Stimulated activated CD4-positive, alpha-beta T cell treated with anti-CD3 and anti-CD28 coated beads, Interleukin-15, amount 100 ng/mL, for 48 hours (primary cell): ENCODE measurements around the gene ZNF597.
"Not testable (repeated sequence)": the region's sequence is repeated elsewhere in the genome, so short reads cannot be mapped to it uniquely, and the experiment has no call there.

ENCODE experiments used
- DNase-seq, 2 donors: peaks; one replicate each; pipeline ENCODE4 v3.0.0-alpha.2; 2020; ENCODE audit warnings: low read depth in 2 of 2

The ZNF597 gene

GRCh38 chr16:3475604-3476375 is 32.5 kb upstream of the ZNF597 start:
- DNase-seq = no peak

GRCh38 chr16:3474870-3475269 is 31.6 kb upstream of the ZNF597 start:
- not testable (repeated sequence) for DNase-seq

- DNase-seq = no peak
Observed at GRCh38 chr16:3474136-3474779, 31.0 kb upstream of the ZNF597 start.

DNA sequence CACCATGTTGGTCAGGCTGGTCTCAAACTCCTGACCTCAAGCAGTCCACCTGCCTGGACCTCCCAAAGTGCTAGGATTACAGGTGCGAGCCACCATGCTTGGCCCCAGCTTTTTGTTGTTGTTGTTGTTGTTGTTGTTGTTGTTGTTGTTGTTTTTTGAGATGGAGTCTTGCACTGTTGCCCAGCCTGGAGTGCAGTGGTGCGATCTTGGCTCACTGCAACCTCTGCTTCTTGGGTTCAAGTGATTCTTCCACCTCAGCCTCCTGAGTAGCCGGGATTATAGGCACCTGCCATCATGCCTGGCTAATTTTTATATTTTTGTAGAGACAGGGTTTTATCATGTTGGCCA is 30.3 kb upstream of the ZNF597 start:
- DNase-seq = not testable (repeated sequence)

GRCh38 chr16:3472878-3473595 is 29.7 kb upstream of the ZNF597 start:
- no peak for DNase-seq

- no peak for DNase-seq
Observed at GRCh38 chr16:3471518-3472176, 28.3 kb upstream of the ZNF597 start.

GRCh38 chr16:3470723-3471122 is 27.4 kb upstream of the ZNF597 start:
- no peak for DNase-seq

GRCh38 chr16:3469736-3470135 is 26.4 kb upstream of the ZNF597 start:
- no peak for DNase-seq

DNA sequence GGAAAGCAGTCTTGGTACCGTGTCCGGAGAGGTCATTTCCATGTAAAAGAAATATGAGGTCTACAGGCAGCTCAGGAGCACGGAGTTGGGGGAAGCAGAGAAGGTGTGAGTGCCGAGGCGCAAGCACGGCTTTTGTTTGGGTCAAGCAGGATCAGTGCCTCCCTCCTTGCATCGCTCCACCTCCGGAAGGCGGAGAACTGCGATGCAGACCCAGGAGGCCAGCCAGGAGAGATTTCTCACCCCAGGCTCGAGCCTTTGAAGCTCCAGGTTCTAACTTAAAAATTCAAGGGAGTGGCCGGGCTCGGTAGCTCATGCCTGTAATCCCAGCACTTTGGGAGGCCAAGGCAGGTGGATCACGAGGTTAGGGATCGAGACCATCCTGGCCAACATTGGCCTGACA is 25.2 kb upstream of the ZNF597 start:
- DNase-seq = no peak

DNA sequence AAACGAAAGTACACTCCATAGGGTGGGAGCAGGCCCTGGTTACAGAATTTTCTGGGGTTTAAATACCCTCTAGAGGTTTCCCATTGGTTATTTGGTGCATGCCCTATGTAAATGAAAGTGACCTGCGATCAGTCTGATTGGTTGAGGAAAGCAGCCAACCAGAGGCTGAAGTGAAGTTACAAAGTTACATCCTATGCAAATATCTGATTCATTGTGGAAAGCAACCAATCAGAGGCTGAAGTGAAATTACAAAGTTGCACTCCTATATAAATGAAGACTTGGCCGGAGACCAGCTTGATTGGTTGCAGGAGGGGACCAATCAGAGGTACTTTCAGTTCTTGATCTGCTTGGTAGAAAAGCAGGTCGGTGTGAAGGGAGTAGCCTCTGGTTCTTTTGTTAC is 24.6 kb upstream of the ZNF597 start:
- DNase-seq = no peak

- DNase-seq = no peak
Observed at GRCh38 chr16:3467182-3467581, 23.9 kb upstream of the ZNF597 start.

- no peak for DNase-seq
Observed at GRCh38 chr16:3465911-3466584, 22.7 kb upstream of the ZNF597 start.

DNA sequence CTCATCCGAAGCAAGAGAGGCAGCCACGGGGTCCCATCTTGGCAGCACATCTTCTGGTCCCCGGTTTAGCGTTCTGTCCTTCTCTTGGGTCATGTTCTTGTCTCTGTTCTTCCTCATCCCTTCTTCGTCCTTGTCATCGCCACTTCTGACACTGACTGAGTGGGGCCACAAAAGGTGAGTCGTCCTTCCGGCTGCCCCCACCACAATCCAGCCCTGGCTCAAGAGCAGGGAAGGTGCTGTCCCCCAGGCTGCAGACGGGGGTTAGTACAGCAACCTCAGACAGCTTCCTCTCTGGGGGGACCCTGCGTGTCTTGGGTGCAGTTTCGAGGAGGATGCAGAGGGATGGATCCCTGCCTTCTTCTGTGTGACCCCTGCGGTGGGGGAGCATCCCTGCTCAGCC is 22.0 kb upstream of the ZNF597 start:
- no peak for DNase-seq

DNA sequence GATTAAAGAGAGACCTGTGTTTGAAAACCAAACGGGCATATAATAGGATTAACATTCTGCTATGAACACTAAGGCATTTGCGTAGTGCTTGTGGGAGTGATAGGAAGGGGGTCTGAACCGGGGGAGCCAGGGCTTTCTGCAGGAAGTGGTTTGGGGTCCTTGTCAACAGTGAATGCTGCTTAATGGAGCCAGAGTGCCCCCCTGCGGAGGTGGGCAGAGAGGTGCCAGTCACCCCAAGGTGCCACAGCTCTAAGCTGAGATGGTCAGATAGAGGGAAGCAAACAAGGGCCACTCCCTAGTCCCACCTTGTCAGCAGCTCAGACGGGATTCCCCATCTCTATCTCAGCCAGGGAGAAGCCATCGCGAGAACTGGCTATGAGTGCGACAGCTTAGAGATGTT is 17.8 kb upstream of the ZNF597 start:
- no peak for DNase-seq

DNA sequence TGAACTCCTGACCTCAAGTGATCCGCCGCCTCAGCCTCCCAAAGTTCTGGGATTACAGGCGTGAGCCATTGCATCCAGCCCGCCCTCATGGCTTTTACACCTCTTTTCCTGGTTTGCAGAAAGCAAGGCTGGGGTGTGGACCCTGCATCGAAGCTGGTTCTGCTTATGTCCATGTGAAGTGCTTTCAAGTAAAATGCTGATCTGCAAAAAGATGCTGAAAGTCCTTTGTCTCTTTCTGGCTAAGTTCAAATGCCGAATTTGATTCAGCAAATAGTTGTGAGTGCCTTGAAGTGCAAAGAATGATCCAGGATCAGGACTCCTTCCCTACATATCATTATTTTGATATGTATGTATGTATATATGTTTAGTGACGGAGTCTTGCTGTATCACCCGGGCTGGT is 17.3 kb upstream of the ZNF597 start:
- no peak for DNase-seq

DNA sequence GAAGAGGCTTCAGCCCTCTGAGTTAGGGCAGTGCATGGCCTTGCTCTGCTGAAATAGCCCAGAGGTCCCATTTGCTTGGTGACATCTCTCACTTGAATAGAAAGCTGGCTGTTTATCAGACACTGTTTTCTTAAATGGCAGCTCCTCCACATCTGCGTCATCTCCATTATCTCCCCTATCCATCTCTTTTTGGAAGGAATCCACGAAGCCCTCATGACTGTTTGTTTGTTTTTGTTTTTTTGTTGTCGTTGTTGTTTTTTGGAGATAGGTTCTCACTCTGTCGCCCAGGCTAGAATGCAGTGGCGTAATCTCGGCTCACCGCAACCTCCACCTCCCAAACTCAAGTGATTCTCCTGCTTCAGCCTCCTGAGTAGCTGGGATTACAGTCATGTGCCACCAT is 16.8 kb upstream of the ZNF597 start:
- no peak for DNase-seq

DNA sequence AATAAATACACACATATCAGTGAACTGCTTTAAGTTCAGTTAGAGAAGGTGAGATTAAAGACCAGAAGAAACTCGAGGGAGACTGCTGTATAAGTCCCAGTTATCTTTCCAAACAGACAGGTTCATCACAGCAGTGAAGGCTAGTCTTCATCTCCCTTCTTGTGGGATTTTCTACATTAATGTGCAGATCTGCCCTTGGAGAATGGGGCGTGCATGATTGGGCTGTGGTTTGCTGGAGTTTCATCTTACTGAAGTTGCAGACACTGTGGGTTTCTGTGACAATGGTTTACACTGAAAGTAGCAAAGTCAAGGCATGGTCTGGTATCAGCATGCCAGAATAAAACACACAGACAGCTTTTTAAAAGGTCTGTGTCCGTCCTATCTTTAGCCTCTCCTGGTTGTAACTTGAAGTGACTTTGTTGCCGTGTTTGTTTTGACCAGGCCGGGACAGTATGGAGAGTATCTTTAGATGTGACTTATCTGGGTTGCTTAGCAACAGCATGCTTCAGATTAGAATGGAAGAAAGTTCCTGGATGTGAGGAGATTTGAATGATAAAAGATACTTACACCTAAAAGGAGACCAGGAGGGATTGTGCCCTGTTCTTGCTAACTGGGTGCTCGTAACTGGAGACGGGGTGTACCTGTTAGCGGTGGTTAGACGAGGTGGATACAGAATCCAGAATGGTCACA is 16.2 kb upstream of the ZNF597 start:
- DNase-seq = no peak

- no peak for DNase-seq
Observed at GRCh38 chr16:3458852-3459361, 15.6 kb upstream of the ZNF597 start.

- DNase-seq = no peak
Observed at GRCh38 chr16:3458278-3458851, 15.1 kb upstream of the ZNF597 start.

DNA sequence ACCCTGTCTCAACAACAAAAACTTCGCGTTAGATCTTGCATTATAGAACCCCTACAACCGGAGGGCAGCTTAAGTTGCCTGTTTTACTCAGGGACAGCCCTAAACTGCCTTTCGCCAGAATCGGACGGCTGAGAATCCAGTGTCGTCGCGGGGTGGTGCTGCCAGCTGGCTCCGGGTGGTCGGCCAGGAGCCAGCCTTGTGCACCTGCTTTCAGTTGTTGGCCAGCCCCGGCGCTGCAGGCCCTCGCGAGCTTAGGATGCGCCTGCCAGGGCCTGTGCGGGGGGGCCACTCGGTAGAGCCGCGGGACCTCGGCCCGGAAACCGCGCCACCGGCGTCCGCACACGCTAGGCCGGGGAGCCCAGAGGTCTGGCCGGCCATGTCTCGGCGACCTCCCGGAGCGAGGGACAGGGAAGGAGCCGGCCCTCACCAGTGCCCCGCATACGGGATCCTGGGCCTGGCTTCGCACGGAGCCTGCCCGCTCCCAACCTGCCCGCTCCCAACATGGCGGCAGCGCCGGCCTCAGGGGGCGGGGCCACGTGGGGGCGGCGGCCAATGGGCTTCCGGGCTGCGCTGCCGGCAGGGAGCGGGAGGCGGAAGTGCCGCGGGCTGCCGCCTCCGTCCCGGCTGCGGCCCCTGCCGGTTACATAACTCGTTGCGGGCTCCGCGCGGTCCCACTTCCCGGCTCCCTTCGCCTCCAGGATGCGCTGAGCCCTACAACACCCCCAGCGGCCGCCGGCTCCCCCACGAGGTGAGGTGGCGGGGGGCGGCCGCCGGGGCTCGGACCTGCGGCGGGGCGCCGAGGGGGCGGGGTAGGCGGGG is 14.3 kb upstream of the ZNF597 start:
- peak; percentile 77 to 88 for DNase-seq
